ENCODE data around the gene TLCD2.

TLCD2 gene

GRCh38 chr17:1735834-1736347 is 25.7 kb upstream of the TLCD2 start:
- no peak for DNase-seq (ENCODE audit: low spot score)

DNA sequence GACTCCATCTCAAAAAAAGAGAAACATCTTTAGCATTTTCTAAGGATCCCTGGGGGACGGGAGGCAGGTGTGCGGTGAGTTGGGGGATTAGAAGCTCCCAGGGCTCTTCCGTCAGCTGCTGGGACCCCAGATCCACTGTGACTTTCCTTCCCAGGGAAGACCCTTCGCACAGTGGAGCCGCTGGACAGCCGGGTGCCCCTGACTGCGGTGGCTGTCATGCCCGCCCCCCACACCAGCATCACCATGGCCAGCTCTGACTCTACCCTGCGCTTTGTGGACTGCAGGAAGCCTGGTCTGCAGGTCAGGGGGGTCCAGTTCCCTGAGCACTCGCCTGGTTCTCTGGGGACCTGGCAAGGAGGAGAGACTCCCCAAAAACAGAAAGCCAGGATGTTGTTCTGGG is 25.2 kb upstream of the TLCD2 start:
- no peak for DNase-seq (ENCODE audit: low spot score)

DNA sequence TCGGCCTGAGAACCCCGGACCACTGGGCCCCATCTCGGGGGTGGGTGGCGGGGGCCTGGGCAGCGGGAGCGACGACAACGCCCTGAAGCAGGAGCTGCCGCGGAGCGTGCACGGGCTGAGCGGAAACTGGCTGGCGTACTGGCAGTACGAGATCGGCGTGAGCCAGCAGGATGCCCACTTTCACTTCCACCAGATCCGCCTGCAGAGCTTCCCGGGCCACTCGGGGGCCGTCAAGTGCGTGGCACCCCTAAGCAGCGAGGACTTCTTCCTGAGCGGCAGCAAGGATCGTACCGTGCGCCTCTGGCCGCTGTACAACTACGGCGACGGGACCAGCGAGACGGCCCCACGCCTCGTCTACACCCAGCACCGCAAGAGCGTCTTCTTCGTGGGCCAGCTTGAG is 23.6 kb upstream of the TLCD2 start:
- no peak for DNase-seq (ENCODE audit: low spot score)

DNA sequence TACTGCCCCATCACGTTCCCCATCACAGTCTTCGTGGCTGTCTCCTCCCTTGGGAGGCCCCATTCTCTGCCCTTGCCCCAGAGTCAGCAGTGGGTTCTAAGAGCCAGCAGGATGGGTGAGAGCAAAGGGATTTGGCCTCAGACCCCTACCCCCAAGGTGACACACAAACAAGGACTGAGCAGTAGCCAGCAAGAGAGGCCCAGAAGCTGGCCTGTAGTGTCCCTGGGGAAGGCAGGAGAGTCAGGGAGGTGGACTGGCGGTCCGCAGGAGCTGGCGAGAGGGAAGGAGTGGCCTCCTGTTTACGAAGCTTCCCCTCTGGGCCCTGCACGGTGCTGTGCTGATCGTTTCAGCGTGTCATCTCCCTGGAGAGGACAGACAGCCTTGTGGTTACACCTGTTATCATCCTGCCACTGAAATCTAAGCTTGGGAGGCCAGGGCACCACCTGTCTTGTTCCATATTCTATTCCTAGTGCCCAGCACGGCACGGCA is 22.7 kb upstream of the TLCD2 start:
- DNase-seq (ENCODE audit: low spot score) = no peak

DNA sequence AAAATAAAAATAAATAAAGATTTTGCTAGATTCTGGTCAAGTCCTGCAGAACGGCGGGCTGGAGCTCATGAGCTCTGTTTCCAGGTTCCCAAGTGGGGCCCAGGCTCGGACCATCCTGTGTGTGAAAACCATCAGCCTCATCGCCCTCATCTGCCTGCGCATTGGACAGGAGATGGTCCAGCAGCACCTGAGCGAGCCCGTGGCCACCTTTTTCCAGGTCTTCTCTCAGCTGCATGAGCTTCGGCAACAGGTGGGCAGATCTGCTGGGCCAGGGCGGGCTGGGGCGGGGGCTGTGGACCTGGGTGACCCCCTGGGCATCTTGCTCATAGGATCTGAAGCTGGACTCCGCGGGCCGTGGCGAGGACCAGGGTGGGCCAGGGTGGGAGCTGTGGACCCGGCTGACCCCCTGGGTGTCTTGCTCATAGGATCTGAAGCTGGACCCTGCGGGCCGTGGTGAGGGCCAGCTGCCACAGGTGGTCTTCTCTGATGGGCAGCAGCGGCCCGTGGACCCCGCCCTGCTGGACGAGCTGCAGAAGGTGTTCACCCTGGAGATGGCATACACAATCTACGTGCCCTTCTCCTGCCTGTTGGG is 22.2 kb upstream of the TLCD2 start:
- no peak for DNase-seq (ENCODE audit: low spot score)

DNA sequence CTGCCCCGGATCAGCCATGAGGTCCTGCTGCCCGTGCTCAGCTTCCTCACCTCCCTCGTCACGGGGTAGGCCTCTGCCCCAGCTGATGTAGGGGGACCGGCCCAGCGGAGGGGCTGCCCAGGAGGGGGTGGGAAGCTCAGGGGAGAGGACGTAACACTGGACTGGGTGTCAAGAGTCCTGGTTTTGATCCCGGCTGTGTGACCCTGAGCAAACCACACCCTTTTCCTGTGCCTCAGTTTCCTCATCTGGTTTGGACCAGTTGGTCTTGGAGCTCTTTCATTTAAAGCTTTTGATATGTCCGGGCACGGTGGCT is 21.0 kb upstream of the TLCD2 start:
- DNase-seq (ENCODE audit: low spot score) = no peak

DNA sequence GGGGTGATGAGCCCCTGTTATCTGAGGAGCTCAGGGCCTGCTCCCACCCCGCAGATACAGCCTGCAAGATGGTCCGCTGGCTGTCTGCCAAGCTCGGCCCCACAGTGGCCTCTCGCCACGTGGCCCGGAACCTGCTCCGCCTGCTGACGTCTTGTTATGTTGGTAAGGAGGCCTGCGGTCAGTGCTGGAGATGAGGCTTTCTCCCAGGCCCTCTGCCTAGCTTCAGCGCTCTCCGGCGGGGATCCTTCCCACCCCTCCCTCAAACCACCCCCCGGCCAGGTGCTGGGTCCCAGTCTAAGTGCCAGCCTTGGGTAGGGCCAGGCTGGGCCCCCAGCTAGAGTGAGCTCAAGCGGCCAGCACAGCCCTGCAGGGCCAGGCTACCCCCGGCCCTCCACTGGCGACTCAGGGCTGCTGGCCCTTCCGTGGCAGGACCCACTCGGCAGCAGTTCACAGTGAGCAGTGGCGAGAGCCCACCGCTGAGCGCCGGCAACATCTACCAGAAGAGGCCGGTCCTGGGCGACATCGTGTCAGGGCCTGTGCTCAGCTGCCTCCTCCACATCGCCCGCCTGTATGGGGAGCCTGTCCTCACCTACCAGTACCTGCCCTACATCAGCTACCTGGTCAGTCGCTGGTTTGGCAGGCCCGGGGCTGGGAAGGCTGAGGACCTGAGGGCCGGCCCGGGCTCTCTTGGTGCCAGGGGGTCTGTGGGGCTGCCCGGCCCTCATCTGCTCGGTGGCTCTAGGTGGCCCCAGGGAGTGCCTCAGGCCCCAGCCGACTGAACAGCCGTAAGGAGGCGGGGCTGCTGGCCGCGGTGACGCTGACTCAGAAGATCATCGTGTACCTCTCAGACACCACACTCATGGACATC is 20.4 kb upstream of the TLCD2 start:
- peak; percentile 80 for DNase-seq (ENCODE audit: low spot score)

DNA sequence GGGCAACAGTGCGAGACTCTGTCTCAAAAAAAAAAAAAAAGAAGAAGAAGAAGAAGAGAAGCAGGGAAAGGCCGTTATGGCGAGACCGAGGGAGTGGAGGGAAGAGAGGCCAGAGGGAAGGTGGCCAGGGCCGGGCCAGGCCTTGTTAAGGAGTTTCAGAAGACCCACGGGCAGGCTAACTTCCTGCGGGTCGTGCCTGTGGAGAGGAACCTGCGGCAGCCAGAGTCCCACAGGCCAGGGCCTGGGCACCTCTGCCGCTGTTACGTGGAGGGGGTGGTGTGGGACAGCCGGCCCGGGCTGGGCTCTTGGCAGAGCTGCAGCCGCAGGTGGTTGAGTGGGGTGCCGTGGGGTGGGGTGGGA is 19.8 kb upstream of the TLCD2 start:
- DNase-seq (ENCODE audit: low spot score) = no peak

GRCh38 chr17:1727876-1728630 is 17.9 kb upstream of the TLCD2 start:
- DNase-seq (ENCODE audit: low spot score) = no peak

DNA sequence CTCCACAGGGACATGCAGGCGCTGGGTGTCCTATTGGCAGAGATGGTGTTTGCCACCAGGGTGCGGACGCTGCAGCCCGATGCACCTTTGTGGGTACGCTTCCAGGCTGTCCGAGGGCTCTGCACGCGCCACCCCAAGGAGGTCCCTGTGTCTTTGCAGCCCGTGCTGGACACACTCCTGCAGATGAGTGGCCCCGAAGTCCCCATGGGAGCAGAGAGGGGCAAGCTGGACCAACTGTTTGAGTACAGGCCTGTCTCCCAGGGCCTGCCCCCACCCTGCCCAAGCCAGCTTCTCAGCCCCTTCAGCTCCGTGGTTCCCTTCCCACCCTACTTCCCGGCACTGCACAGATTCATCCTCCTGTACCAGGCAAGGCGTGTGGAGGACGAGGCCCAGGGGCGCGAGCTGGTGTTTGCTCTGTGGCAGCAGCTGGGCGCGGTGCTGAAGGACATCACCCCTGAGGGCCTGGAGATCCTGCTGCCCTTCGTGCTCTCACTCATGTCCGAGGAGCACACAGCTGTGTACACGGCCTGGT is 17.1 kb upstream of the TLCD2 start:
- no peak for DNase-seq (ENCODE audit: low spot score)

DNA sequence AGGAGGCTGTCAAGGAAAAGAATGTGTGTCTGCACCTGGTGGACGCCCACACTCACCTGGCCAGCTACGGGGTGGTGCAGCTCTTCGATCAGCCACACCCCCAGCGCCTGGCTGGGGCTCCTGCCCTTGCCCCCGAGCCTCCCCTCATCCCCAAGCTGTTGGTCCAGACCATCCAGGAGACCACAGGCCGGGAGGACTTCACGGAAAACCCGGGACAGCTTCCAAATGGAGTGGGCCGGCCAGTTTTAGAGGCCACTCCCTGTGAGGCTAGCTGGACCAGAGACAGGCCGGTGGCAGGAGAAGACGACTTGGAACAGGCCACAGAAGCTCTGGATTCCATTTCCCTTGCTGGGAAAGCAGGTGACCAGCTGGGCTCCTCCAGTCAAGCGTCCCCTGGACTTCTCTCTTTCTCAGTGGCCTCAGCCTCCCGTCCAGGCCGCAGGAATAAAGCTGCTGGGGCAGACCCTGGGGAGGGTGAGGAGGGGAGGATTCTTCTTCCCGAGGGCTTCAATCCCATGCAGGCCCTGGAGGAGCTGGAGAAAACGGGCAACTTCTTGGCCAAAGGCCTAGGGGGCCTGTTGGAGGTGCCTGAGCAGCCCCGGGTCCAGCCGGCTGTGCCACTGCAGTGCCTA is 16.6 kb upstream of the TLCD2 start:
- DNase-seq (ENCODE audit: low spot score) = no peak

DNA sequence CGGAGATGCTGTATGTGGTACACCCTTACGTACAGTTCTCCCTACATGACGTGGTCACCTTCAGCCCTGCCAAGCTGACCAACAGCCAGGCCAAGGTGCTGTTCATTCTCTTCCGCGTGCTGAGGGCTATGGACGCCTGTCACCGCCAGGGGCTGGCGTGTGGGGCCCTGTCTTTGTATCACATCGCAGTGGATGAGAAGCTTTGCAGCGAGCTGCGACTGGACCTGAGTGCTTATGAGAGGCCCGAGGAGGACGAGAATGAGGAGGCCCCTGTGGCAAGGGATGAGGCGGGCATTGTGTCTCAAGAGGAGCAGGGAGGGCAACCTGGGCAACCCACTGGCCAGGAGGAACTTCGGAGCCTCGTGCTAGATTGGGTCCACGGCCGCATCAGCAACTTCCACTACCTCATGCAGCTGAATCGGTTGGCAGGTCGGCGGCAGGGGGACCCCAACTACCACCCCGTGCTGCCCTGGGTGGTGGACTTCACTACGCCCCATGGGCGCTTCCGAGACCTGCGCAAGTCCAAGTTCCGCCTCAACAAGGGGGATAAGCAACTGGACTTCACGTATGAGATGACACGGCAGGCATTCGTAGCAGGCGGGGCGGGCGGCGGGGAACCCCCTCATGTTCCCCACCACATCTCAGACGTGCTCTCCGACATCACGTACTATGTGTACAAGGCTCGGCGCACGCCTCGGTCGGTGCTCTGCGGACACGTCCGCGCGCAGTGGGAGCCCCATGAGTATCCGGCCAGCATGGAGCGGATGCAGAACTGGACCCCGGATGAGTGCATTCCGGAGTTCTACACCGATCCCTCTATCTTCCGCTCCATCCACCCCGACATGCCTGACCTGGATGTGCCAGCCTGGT is 15.7 kb upstream of the TLCD2 start:
- DNase-seq (ENCODE audit: low spot score) = no peak

- peak; percentile 44 for DNase-seq (ENCODE audit: low spot score)
These were observed 14.9 kb upstream of the TLCD2 start for GRCh38 chr17:1724869-1725641.

DNA sequence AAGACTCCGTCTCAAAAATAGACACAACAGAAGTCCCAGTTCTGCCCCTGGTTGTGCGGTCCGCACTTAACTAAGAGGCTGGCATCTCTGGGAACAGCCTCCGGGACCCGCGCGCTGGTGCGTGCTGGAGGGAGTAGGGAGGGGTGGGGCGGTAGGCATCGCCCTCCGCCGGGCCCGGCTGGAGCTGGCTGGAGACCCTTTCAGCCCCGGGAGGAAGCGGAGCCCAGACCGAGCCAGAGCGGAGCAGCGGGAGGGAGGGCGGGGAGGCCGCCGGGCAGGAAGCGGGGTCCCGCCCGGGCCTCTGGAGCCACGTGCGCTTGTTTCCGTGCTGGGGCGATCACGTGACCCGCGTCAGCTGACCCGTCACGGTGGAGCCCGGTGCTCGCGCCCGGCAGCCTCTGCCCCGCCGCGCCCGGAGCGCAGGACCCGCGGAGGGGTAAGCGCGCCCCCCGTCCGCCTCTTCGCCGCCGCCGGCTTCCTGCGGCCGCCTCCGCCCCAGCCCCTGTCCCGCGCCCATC is 14.2 kb upstream of the TLCD2 start, which contains the start of gene WDR81:
WDR81 (plus strand) TSS at position 354 of the 518 bp plus-strand sequence. CDS start 256 bp downstream, outside the sequence.
- DNase-seq (ENCODE audit: low spot score) = peak; percentile 94

DNA sequence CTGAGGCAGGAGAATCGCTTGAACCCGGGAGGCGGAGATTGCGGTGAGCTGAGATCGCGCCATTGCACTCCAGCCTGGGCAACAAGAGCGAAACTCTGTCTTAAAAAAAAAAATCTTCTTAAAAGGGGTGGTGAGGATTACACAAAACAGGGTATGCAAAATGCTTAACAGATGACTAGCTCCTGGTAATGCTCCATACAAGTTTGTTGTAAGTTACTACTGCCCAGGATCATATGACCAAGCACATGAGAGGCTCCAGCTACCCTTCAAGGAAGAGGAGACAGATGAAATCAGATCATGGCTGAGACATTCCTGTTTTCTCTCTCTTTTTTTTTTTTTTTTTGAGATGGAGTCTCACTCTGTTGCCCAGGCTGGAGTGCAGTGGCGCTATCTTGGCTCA is 11.8 kb upstream of the TLCD2 start:
- peak; percentile 57 for DNase-seq (ENCODE audit: low spot score)

DNA sequence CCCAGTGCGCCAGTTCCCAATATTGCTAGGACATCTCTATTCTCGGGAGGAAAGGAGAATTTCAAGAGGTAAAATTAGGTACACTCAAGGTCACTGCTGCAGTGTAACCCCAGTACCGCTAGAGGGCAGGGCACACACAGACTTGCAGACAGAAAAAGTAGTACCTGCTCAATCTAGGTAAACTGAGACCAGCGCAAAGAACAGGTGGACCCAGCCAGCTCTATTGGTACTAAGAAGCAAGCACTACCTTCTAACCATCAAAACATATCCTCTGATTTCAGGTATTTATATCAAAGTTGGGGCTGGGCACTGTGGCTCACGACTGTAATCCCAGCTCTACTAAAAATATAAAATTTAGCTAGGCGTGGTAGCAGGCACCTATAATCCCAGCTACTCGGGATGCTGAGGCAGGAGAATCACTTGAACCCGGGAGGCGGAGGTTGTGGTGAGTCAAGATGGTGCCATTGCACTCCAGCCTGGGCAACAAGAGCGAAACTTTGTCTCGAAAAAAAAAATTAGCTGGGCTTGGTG is 10.7 kb upstream of the TLCD2 start:
- DNase-seq (ENCODE audit: low spot score) = no peak

DNA sequence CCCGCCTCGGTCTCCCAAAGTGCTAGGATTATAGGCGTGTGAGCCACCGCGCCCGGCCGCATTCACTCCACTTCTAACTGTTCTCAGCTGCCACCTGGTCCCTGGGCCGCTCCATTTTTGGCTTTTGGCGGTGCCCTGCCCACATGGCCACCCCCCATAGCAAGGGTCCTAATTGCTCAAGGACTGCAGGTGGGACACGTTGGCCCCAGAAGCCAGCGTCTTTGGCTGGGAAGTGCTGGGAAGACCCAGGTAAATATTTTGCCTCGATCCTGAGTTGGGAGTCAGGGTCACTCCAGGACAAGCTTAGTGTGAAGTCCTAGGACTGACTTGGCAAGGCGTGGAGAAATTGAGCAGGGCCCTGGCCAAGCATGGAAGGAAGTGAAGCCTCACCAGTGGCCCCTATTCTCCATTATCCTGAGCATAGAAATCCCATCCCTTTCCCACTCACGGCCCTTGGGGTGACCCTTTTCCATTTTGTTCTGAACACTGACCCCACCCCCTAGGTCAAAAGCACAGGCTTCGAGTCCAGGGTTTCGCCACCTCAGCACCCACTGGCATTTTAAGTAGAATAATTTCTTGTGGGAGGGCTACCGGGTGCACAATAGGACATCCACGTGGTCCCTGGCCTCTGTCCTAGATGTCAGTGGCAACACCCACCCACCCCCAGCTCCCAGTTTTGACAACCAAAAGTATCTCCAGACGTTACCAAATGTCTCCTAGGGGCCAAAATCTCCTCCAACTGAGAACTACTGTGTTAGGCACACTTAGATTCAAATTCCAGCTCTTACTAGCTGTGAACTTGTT is 8.4 kb upstream of the TLCD2 start:
- no peak for DNase-seq (ENCODE audit: low spot score)

DNA sequence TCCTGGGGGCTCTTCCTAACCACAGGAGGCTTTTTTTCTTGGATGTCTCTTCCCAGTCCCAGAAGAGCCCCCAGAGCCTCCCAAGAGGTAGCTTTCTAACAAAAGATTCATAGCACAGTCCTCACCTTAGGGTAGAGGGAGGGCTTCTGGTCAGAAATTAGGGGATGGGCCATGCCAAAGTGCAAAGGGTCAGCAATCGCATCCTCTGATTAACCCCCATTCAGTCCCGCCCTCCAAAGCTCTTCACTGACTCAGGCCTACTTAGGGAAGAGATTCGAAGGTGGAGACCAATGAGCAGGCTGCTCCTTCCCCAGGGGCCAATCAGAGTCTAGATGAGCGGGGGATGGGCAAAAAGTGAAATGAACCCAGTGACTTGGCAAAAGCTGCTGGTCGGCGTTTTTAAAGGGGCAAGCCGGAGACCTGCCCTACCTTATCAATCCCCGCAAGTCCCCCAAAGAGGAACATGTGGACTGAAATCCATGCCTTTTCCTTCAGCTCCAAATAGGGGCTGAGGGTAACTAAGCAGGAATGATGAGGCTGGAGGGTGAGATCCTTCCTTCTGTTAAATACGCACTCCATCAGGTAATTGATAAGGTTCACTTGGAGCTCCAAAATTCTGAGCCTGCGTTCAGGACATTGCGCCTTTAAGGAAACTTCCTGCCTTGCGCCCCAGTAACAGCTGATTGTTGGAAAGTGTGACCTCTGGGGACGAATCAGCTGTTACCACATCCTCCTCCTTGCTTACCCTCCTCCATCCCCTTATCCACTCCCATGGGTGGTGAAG is 6.9 kb upstream of the TLCD2 start:
- DNase-seq (ENCODE audit: low spot score) = peak; percentile 88

All from AG20443 (cell line).